H1 (cell line): Measurements from ENCODE around the gene UGT3A1. TPM values are rescaled to one million over a fixed set of nuclear protein-coding genes. Genes with fewer than 3 reads are reported as not detected.

Source experiments
- CTCF ChIA-PET: fragments of 300-600 bp; sonication (Branson Sonifier 250); formaldehyde crosslinking; loops from one replicate; lab custom pipeline; 2021; ENCODE audit not compliant: partially characterized antibody; lab: Charles Lee
- POLR2A ChIA-PET: fragments of 300-600 bp; sonication (Branson Sonifier 250); formaldehyde crosslinking; loops from one replicate; lab custom pipeline; 2021; ENCODE audit warnings: inconsistent platforms; ENCODE audit not compliant: partially characterized antibody; lab: Charles Lee
- DNase-seq, 2 experiments: peaks; one replicate each; pipeline versions ENCODE4 v3.0.0 to v3.0.0-alpha.2; 2010 to 2022; ENCODE audit warnings: low spot score in 2 of 2, low read depth in 1 of 2, mixed read lengths in 1 of 2
- FAIRE-seq: peaks from 2 replicates; lab custom pipeline; 2011; peaks lifted over from hg19 to GRCh38; lab: Jason Lieb, UNC
- H2AFZ ChIP-seq: 2 replicates; pipeline ENCODE4 v1.8.1; 2012; ENCODE audit warnings: low read length, inconsistent platforms
- H2AK5ac ChIP-seq: 2 replicates; pipeline ENCODE4 v1.6.1; 2013; ENCODE audit warnings: low read depth, low read length
- H2BK120ac ChIP-seq: replicated peaks from 2 replicates; pipeline ENCODE3; 2013; ENCODE audit warnings: low read depth, low read length, inconsistent platforms
- H2BK12ac ChIP-seq: 2 replicates; pipeline ENCODE4 v1.6.1; 2013; ENCODE audit warnings: low read depth, low read length
- H2BK15ac ChIP-seq: 2 replicates; pipeline ENCODE4 v1.6.1; 2013; ENCODE audit warnings: low read length
- H2BK20ac ChIP-seq: 2 replicates; pipeline ENCODE4 v1.6.1; 2013; ENCODE audit warnings: low read length
- H2BK5ac ChIP-seq: 2 replicates; pipeline ENCODE4 v1.6.1; 2013; ENCODE audit warnings: low read depth, low read length
- H3K14ac ChIP-seq: 2 replicates; pipeline ENCODE4 v1.6.1; 2013; ENCODE audit warnings: inconsistent platforms; ENCODE audit not compliant: insufficient read length
- H3K18ac ChIP-seq: 2 replicates; pipeline ENCODE4 v1.6.1; 2013; ENCODE audit warnings: low read length; ENCODE audit errors: extremely low read depth
- H3K23ac ChIP-seq: 2 replicates; pipeline ENCODE4 v1.6.1; 2013; ENCODE audit warnings: inconsistent platforms; ENCODE audit not compliant: insufficient read length
- H3K23me2 ChIP-seq: 2 replicates; pipeline ENCODE4 v1.6.1; 2013; ENCODE audit warnings: low read depth, low read length
- H3K27ac ChIP-seq: 2 replicates; pipeline ENCODE4 v1.6.1; 2011; ENCODE audit warnings: low read depth, low read length, inconsistent platforms
- H3K27me3 ChIP-seq, 4 experiments: replicated peaks in 1 of 4; 1 replicate in 1 of 4; 2 replicates in 3 of 4; pipeline versions ENCODE4 v1.6.1 to v1.8.1; 2011 to 2013; ENCODE audit warnings: low read length in 3 of 4, mild to moderate bottlenecking in 3 of 4, inconsistent platforms in 2 of 4, mixed read lengths in 2 of 4, moderate library complexity in 1 of 4; ENCODE audit not compliant: control insufficient read depth in 3 of 4, insufficient read depth in 3 of 4; ENCODE audit errors: extremely low read depth in 1 of 4
- H3K36me3 ChIP-seq, 4 experiments: 2 replicates each; pipeline versions ENCODE4 v1.6.1 to v1.8.1; 2011 to 2013; ENCODE audit warnings: mild to moderate bottlenecking in 4 of 4, low read length in 3 of 4, moderate library complexity in 2 of 4, control low read depth in 1 of 4, inconsistent platforms in 1 of 4; ENCODE audit not compliant: insufficient read depth in 4 of 4, control insufficient read depth in 2 of 4
- H3K4ac ChIP-seq: replicated peaks from 2 replicates; pipeline ENCODE3; 2013; ENCODE audit warnings: low read length, low read depth, mixed read lengths, inconsistent platforms; ENCODE audit not compliant: insufficient read length
- H3K4me1 ChIP-seq, 4 experiments: replicated peaks in 1 of 4; 1 replicate in 1 of 4; 2 replicates in 3 of 4; pipeline versions ENCODE4 v1.6.1 to v1.8.1; 2011 to 2013; ENCODE audit warnings: low read length in 3 of 4, inconsistent platforms in 2 of 4, mixed read lengths in 1 of 4; ENCODE audit not compliant: insufficient read depth in 4 of 4, control insufficient read depth in 3 of 4
- H3K4me2 ChIP-seq, 2 experiments: 2 replicates each; pipeline versions ENCODE4 v1.6.1 to v1.8.1; 2011 to 2013; ENCODE audit warnings: low read depth in 2 of 2, low read length in 2 of 2, control low read depth in 1 of 2, inconsistent platforms in 1 of 2, mild to moderate bottlenecking in 1 of 2; ENCODE audit not compliant: insufficient read depth in 1 of 2
- H3K4me3 ChIP-seq, 4 experiments: fragments of 200-600, 300-600 bp in 1 of 4; sonication (generic), shearing (Covaris generic), sonication (Bioruptor Twin) in 1 of 4; 2 replicates each; pipeline versions ENCODE4 v1.5.1 to v1.8.1; 2011 to 2016; ENCODE audit warnings: low read length in 4 of 4, low read depth in 3 of 4, control low read depth in 2 of 4, inconsistent platforms in 2 of 4, mild to moderate bottlenecking in 2 of 4, mixed read lengths in 1 of 4, moderate library complexity in 1 of 4; ENCODE audit not compliant: insufficient read depth in 2 of 4; ENCODE audit errors: extremely low read depth in 1 of 4
- H3K56ac ChIP-seq: replicated peaks from 2 replicates; pipeline ENCODE3; 2013; ENCODE audit warnings: low read depth, mild to moderate bottlenecking, mixed read lengths, low read length, inconsistent platforms; ENCODE audit not compliant: insufficient read length
- H3K79me1 ChIP-seq: 2 replicates; pipeline ENCODE4 v1.6.1; 2013; ENCODE audit warnings: low read depth, low read length, control low read depth
- H3K79me2 ChIP-seq, 2 experiments: 2 replicates each; pipeline versions ENCODE4 v1.6.1 to v1.8.1; 2012 to 2013; ENCODE audit warnings: low read length in 2 of 2, mild to moderate bottlenecking in 2 of 2, inconsistent platforms in 1 of 2; ENCODE audit not compliant: insufficient read depth in 2 of 2, control insufficient read depth in 1 of 2
- H3K9ac ChIP-seq, 4 experiments: replicated peaks in 1 of 4; 1 replicate in 1 of 4; 2 replicates in 3 of 4; pipeline versions ENCODE4 v1.6.1 to v1.8.1; 2011 to 2013; ENCODE audit warnings: low read depth in 3 of 4, low read length in 3 of 4, control low read depth in 2 of 4, mild to moderate bottlenecking in 2 of 4, moderate library complexity in 2 of 4, inconsistent platforms in 1 of 4; ENCODE audit errors: extremely low read depth in 1 of 4
- H3K9me3 ChIP-seq, 2 experiments: 2 replicates each; pipeline versions ENCODE4 v1.6.1 to v1.8.1; 2012 to 2013; ENCODE audit warnings: mild to moderate bottlenecking in 2 of 2, moderate library complexity in 2 of 2, control low read depth in 1 of 2, inconsistent platforms in 1 of 2, low read depth in 1 of 2, low read length in 1 of 2, mixed read lengths in 1 of 2; ENCODE audit not compliant: insufficient read depth in 2 of 2
- H4K20me1 ChIP-seq, 2 experiments: replicated peaks in 1 of 2; 2 replicates each; pipeline versions ENCODE3 to v1.8.1; 2011 to 2013; ENCODE audit warnings: inconsistent platforms in 2 of 2, low read length in 2 of 2, mild to moderate bottlenecking in 1 of 2; ENCODE audit not compliant: insufficient read depth in 2 of 2, control insufficient read depth in 1 of 2
- H4K5ac ChIP-seq: 2 replicates; pipeline ENCODE4 v1.6.1; 2013; ENCODE audit warnings: low read length, low read depth, mixed read lengths, inconsistent platforms; ENCODE audit not compliant: insufficient read length
- H4K8ac ChIP-seq: 2 replicates; pipeline ENCODE4 v1.8.0; 2013; ENCODE audit warnings: mild to moderate bottlenecking, moderate library complexity, low read length, inconsistent platforms; ENCODE audit not compliant: insufficient read depth; ENCODE audit errors: extremely low read depth
- H4K91ac ChIP-seq: replicated peaks from 2 replicates; pipeline ENCODE3; 2013; ENCODE audit warnings: low read length, mixed read lengths, inconsistent platforms; ENCODE audit not compliant: insufficient read length
- CHD1 ChIP-seq: IDR thresholded peaks from 2 replicates; pipeline ENCODE4 v1.6.1; 2012; ENCODE audit warnings: low read depth, low read length, improper control_type of control experiment
- SUZ12 ChIP-seq: fragments of 200-600 bp; sonication (generic); IDR thresholded peaks from 2 replicates; pipeline ENCODE4 v1.6.1; 2012; ENCODE audit warnings: mild to moderate bottlenecking, inconsistent platforms, low read length, moderate library complexity, mixed read lengths
- WGBS, 2 experiments: shearing (Covaris generic) in 1 of 2; methylation state at CpG; one replicate each; pipeline versions ENCODE4 v1.1.6 to v1.1.7; 2013 to 2015; ENCODE audit warnings: low lambda C conversion rate in 2 of 2, mixed read lengths in 2 of 2, inconsistent platforms in 1 of 2, low coverage in 1 of 2, missing lambda C conversion rate in 1 of 2; ENCODE audit not compliant: insufficient replicate concordance in 2 of 2, insufficient coverage in 1 of 2, insufficient read length in 1 of 2; ENCODE audit errors: extremely low coverage in 1 of 2, missing lambda C conversion rate in 1 of 2; 5-methylcytosine and 5-hydroxymethylcytosine counted together
- polyA plus RNA-seq, 7 experiments: library from polyadenylated mRNA; depleted of rRNA in 3 of 7; stranded (reverse) in 5 of 7; unstranded in 2 of 7; fragments of >200 nt in 5 of 7; fragments of 200-250 nt in 2 of 7; gene quantifications; 1 replicate in 5 of 7; 2 replicates in 1 of 7; 4 replicates in 1 of 7; pipeline versions ENCODE4 v1.2.1 to v1.2.3, GENCODE V29; 2011 to 2013; ENCODE audit warnings: missing spikeins in 2 of 7, mixed read lengths in 2 of 7
- total RNA-seq: library from RNA; stranded (reverse); fragmentation: NEBNext Ultra II Directional; extraction: Animal tissue kit (Norgen Biotek cat#: 25700); gene quantifications from 2 replicates; pipeline ENCODE4 v1.2.1, GENCODE V29; 2021

Gene UGT3A1
- total and polyA plus RNA-seq, 2 of the 8 experiments (the other 6 are each of a cell fraction or from before 2014, with no cell fraction given), result 2.4 to 3.4 TPM

GRCh38 chr5:36028816-36029465 lies 37.8 kb upstream of the UGT3A1 start:
- no peak for DNase-seq
- no peak overlapping the region for H3K18ac ChIP-seq
- no peaks in the 10 kb centered on the region for H3K36me3 ChIP-seq
- no peak overlapping the region for H4K91ac ChIP-seq
- no peak overlapping the region for H3K4ac ChIP-seq
- POLR2A ChIA-PET, result no interaction called here
- H3K56ac ChIP-seq, result no peak overlapping the region
- CTCF ChIA-PET, result interaction anchor here (1.5 kb wide), 1 partner anchor 39 kb away, joined by 4 read pairs; no protein-coding TSS in a partner anchor
- no peak overlapping the region for H2BK12ac ChIP-seq
- H3K4me1 ChIP-seq, result no peaks in the 10 kb centered on the region
- no peaks in the 10 kb centered on the region for H3K79me2 ChIP-seq
- no peak overlapping the region for H2BK120ac ChIP-seq
- H3K27me3 ChIP-seq, result no peaks in the 10 kb centered on the region
- no peak overlapping the region for H3K4me3 ChIP-seq
- no peak overlapping the region for H3K14ac ChIP-seq
- H3K23me2 ChIP-seq, result no peaks in the 10 kb centered on the region
- H4K20me1 ChIP-seq, result no peaks in the 10 kb centered on the region
- no peak overlapping the region for H2AFZ ChIP-seq
- TF ChIP-seq SUZ12 (no peak), CHD1 (no peak)
- TF ChIP-seq, all 59 proteins: peak for 0
- peaks cover 2 to 7% of the 10 kb centered on the region in 2 experiments; a peak in 2 of 4 replicates for H3K9me3 ChIP-seq
- H4K5ac ChIP-seq, result no peak overlapping the region
- H3K79me1 ChIP-seq, result no peaks in the 10 kb centered on the region
- 92% methylated on average over 5 of the region's 5 CpGs; no CpG with 5 or more reads in 1 of the 2 experiments for WGBS, 2 experiments
- no peak overlapping the region for H2BK20ac ChIP-seq
- no peak overlapping the region for H2AK5ac ChIP-seq
- H4K8ac ChIP-seq, result no peak overlapping the region
- H3K27ac ChIP-seq, result no peak overlapping the region
- H2BK5ac ChIP-seq, result no peak overlapping the region
- H3K23ac ChIP-seq, result no peak overlapping the region
- H2BK15ac ChIP-seq, result no peak overlapping the region
- H3K4me2 ChIP-seq, result no peak overlapping the region
- no peak for FAIRE-seq
- H3K9ac ChIP-seq, result no peak overlapping the region
